Measurements from ENCODE around the gene FRMD7.

The FRMD7 gene

GRCh38 chrX:132030264-132030663, 97.6 kb downstream of the FRMD7 start:
- FAIRE-seq, result no peak
